Stimulated activated effector memory CD8-positive, alpha-beta T cell treated with anti-CD3 and anti-CD28 coated beads, Interleukin-12 subunit alpha, Interleukin-12 subunit beta, amount 100 ng/mL, for 72 hours (primary cell): ENCODE results near the gene MYO18B.

ENCODE experiments used
- ATAC-seq: fragments of 150-1000 bp; cut with Tn5 transposase; 2 replicates; pipeline ENCODE4 v1.10.0; 2021
- DNase-seq, 2 donors: peaks; one replicate each; pipeline ENCODE4 v3.0.0; 2021 to 2022; ENCODE audit warnings: low spot score in 2 of 2
- H3K27ac Mint-ChIP-seq: one replicate; pipeline ENCODE4 v1.8.0; 2022; ENCODE audit warnings: mild to moderate bottlenecking, mixed read lengths
- H3K36me3 Mint-ChIP-seq: one replicate; pipeline ENCODE4 v1.8.0; 2022; ENCODE audit warnings: mild to moderate bottlenecking, mixed read lengths
- H3K4me1 Mint-ChIP-seq: one replicate; pipeline ENCODE4 v1.8.0; 2022; ENCODE audit warnings: mixed read lengths
- H3K4me3 Mint-ChIP-seq: one replicate; pipeline ENCODE4 v1.8.0; 2022; ENCODE audit warnings: mild to moderate bottlenecking, mixed read lengths
- H3K9me3 Mint-ChIP-seq: one replicate; pipeline ENCODE4 v1.8.0; 2022; ENCODE audit warnings: mixed read lengths

Gene MYO18B

DNA sequence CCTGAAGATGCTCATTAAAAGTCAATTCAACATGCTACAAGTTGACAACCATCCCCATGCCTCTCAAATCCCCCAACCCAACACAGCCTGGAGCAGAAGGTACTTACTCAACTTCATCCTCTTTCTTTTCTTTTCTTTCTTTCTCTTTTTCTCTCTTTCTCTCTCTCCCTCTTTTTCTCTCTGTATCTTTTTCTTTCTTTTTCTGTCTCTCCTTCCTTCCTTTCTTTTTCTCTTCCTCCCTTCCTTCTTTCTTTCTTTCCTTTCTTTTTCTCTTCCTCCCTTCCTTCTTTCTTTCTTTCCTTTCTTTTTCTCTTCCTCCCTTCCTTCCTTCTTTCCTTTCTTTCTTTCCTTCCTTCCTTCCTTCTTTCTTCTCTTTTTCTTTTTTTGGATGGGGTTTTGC lies 291.6 kb downstream of the MYO18B start:
- no peak for DNase-seq
- Mint-ChIP-seq H3K4me3 (no peak overlapping the region), H3K4me1 (no peaks in the 10 kb centered on the region), H3K36me3 (no peaks in the 10 kb centered on the region), H3K27ac (no peak overlapping the region), H3K9me3 (peaks cover 2% of the 10 kb centered on the region)
- ATAC-seq, result no peak

- no peaks in the 10 kb centered on the region for H3K4me1 Mint-ChIP-seq
These were observed 293.5 kb downstream of the MYO18B start for GRCh38 chr22:26035523-26035922.

DNA sequence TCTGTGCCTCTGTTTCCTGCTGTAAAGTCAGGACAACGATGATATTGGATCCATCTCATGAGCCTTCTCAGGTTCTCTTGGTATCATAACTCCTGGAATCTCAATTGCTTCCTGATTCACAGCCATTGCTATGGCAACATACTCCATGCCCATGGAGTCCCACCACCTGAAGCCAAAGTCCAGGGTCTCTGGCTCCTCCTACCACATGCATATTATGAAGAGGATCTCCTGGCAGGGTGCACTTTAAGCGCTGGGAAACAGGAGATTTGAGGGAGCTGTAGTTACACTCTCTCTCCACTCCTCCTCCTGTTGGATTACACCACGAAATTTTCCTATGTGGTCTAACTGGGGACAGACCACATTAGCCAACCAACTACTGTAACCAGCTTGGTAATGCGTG lies 296.4 kb downstream of the MYO18B start:
- Mint-ChIP-seq H3K27ac (no peak overlapping the region), H3K4me1 (no peaks in the 10 kb centered on the region), H3K4me3 (no peak overlapping the region), H3K9me3 (peaks cover 2% of the 10 kb centered on the region), H3K36me3 (no peaks in the 10 kb centered on the region)
- DNase-seq (no peak), ATAC-seq (no peak)

More at GRCh38 chr22:26035523-26035922, 293.5 kb downstream of the MYO18B start:
- no peak overlapping the region for H3K4me3 Mint-ChIP-seq
- DNase-seq (no peak), ATAC-seq (no peak)
- H3K9me3 Mint-ChIP-seq, result peaks cover 2% of the 10 kb centered on the region
- no peaks in the 10 kb centered on the region for H3K36me3 Mint-ChIP-seq
- H3K27ac Mint-ChIP-seq, result no peak overlapping the region

GRCh38 chr22:26041931-26042330 lies 299.9 kb downstream of the MYO18B start:
- H3K9me3 Mint-ChIP-seq, result no peaks in the 10 kb centered on the region
- H3K4me1 Mint-ChIP-seq, result no peaks in the 10 kb centered on the region
- H3K36me3 Mint-ChIP-seq, result no peaks in the 10 kb centered on the region
- ATAC-seq, result no peak
- no peak overlapping the region for H3K4me3 Mint-ChIP-seq
- DNase-seq, result no peak
- H3K27ac Mint-ChIP-seq, result no peak overlapping the region

DNA sequence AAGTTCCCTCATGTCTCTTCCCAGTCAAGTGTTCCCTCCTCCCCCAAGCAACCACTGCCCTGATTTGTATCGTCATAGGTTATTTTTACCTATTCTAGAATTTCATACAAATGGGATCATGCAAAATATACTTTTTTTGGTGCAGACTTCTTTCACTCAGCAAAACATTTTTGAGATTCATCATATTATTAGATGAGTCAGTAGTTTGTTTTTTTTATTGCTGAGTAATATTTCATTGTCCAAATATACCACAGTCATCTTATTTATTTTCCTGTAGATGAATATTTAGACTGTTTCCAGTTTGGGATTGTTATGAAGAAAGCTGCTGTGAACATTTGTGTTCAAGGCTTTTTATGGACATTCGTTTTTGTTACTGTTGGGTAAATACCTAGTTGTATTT lies 301.0 kb downstream of the MYO18B start:
- no peak overlapping the region for H3K4me3 Mint-ChIP-seq
- no peaks in the 10 kb centered on the region for H3K4me1 Mint-ChIP-seq
- DNase-seq (no peak), ATAC-seq (no peak)
- H3K36me3 Mint-ChIP-seq, result no peaks in the 10 kb centered on the region
- H3K9me3 Mint-ChIP-seq, result no peaks in the 10 kb centered on the region
- H3K27ac Mint-ChIP-seq, result no peak overlapping the region

DNA sequence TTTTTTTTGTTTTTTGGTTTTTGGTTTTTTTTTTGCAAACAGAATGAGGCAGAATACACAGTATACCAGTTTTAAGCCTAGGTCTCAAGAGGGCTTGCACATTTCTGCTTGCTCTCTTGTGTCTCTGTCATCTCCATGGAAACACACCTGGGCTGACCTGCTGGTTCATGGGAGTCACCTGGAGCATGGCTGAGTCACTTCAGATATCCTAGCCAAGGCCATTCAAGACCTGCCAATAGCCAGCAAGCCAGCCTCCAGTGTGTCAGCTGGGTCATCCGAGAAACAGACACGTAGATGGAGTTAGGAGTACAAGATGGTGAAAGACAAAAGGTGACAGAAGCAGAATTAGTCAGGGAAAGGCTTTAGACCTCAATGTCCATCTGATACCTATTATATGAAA lies 303.1 kb downstream of the MYO18B start:
- ATAC-seq, result no peak
- no peaks in the 10 kb centered on the region for H3K4me1 Mint-ChIP-seq
- DNase-seq, result no peak
- no peak overlapping the region for H3K27ac Mint-ChIP-seq
- H3K36me3 Mint-ChIP-seq, result no peaks in the 10 kb centered on the region
- H3K4me3 Mint-ChIP-seq, result no peak overlapping the region
- H3K9me3 Mint-ChIP-seq, result no peaks in the 10 kb centered on the region

- ATAC-seq (no peak), DNase-seq (no peak)
- Mint-ChIP-seq H3K9me3 (peaks cover 2% of the 10 kb centered on the region), H3K27ac (no peak overlapping the region), H3K36me3 (no peaks in the 10 kb centered on the region), H3K4me3 (no peak overlapping the region), H3K4me1 (no peaks in the 10 kb centered on the region)
These were observed 303.9 kb downstream of the MYO18B start for GRCh38 chr22:26045860-26046259.

DNA sequence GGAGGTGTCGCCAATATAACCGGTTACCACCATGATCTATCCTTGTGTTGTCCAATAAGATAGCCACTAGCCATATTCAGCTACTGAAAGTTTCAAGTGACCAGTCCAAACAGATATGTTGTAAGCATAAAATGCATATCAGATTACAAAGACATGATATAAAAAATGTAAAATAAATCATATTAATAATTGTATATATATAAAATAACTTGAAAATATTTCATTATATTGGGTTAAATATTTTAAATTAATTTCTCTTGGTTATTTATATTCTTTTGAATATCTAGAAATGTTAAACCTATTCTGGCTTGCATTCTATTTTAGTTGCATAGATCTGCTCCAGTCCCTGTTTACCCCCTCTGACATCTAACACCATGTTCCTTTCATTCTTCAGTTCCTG lies 305.5 kb downstream of the MYO18B start:
- Mint-ChIP-seq H3K4me1 (no peaks in the 10 kb centered on the region), H3K4me3 (no peak overlapping the region), H3K36me3 (no peaks in the 10 kb centered on the region), H3K27ac (no peak overlapping the region), H3K9me3 (peaks cover 4% of the 10 kb centered on the region)
- ATAC-seq (no peak), DNase-seq (no peak)

- peaks cover 4% of the 10 kb centered on the region for H3K9me3 Mint-ChIP-seq
These were observed 305.9 kb downstream of the MYO18B start for GRCh38 chr22:26047920-26048319.

GRCh38 chr22:26050079-26050478 lies 308.1 kb downstream of the MYO18B start:
- Mint-ChIP-seq H3K4me1 (no peaks in the 10 kb centered on the region), H3K36me3 (no peaks in the 10 kb centered on the region), H3K9me3 (peaks cover 4% of the 10 kb centered on the region), H3K4me3 (no peak overlapping the region), H3K27ac (no peak overlapping the region)
- ATAC-seq (no peak), DNase-seq (no peak)

More at GRCh38 chr22:26047920-26048319, 305.9 kb downstream of the MYO18B start:
- no peaks in the 10 kb centered on the region for H3K4me1 Mint-ChIP-seq
- no peak overlapping the region for H3K27ac Mint-ChIP-seq
- no peak for DNase-seq
- H3K4me3 Mint-ChIP-seq, result no peak overlapping the region
- no peak for ATAC-seq
- no peaks in the 10 kb centered on the region for H3K36me3 Mint-ChIP-seq

DNA sequence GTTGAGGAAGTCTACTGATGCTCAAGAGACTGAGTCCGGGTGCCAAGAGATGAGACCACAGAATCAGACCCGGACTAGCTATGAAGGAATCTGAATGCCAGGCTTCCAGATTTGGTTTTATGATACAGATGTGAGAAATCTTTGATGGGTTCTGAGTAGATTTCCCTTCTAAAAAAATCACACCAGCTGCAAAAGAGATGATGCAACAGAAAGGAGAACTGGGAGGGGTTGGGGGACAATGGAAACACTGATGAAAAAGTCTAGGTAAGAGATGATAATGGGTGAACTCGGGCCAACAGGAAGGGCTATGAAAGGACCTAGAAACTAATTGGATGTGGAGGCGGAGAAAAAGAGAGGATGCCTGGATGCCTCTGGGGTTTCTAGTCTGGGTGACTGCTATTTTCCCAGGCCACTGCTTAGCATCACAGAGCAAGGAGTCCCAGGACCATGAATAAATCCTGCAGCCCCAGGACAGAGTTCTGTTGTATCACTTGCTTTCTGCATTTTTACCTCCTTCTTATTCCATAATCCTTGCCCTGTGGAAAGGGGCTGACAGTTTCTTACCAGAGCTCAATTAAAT lies 311.8 kb downstream of the MYO18B start:
- peaks cover 4% of the 10 kb centered on the region for H3K9me3 Mint-ChIP-seq
- DNase-seq (no peak), ATAC-seq (no peak)
- H3K4me1 Mint-ChIP-seq, result no peaks in the 10 kb centered on the region
- H3K36me3 Mint-ChIP-seq, result no peaks in the 10 kb centered on the region
- no peak overlapping the region for H3K4me3 Mint-ChIP-seq
- no peak overlapping the region for H3K27ac Mint-ChIP-seq

GRCh38 chr22:26054841-26055605 lies 313.0 kb downstream of the MYO18B start:
- Mint-ChIP-seq H3K4me3 (no peak overlapping the region), H3K27ac (no peak overlapping the region), H3K4me1 (no peaks in the 10 kb centered on the region), H3K9me3 (peaks cover 4% of the 10 kb centered on the region), H3K36me3 (no peaks in the 10 kb centered on the region)
- no peak for DNase-seq
- no peak for ATAC-seq

DNA sequence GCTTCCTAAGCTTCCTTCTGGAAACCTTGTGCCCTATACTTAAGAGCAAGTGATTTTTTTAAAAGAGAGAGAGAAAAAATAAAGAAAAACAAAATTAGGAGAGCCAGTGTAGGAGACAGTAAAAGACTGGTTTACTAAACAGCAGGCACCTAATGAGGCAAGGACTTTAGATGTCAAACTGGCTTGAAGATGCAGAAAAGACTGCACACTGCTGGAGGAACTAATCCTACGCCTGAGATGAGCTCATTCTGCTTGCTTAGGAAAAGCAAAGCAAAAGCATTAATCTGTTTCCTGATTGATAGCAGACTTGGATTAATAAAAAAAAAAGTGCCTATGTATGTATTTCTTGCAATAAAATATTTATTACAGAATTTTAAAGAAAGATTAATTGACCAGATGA lies 313.7 kb downstream of the MYO18B start:
- no peaks in the 10 kb centered on the region for H3K4me1 Mint-ChIP-seq
- no peak for ATAC-seq

DNA sequence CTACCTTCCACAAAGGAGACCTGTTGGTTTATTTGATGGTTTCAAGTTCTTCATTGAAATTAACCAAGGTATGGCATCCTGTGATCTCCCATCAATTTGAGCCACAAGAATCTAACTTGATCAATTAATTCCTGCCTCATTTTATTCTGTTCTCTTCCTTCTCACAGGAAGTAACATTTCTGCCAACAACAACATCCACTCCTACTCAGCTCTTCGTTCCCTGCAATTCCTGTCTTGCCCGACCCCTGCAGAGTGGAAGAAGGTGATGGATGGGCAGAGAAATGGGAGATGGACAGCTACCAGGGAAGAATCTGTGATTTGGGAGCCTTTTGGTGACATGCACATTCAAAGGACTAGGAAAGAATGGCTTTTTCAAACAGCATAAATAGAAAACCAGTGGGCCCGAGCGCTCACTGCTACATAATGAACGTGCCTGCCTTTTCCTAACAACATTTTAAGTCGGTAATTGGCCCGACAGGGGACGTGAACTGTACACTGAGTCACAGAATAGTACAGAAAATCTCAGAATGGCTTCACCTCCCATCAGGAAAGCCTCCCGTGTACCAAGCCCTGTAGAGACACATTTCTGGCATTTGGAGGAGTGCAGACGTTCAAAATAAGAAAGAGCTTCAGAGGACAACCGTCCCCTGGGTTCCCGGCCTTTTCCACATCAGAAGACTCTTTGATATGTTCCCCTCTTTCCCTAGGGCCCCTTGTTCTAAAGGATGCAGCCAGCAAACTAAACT lies 314.6 kb downstream of the MYO18B start:
- Mint-ChIP-seq H3K36me3 (no peaks in the 10 kb centered on the region), H3K4me3 (no peak overlapping the region), H3K27ac (no peak overlapping the region), H3K4me1 (no peaks in the 10 kb centered on the region), H3K9me3 (no peaks in the 10 kb centered on the region)
- DNase-seq (no peak), ATAC-seq (no peak)

More for the DNA sequence above, 313.7 kb downstream of the MYO18B start:
- DNase-seq, result no peak
- Mint-ChIP-seq H3K27ac (no peak overlapping the region), H3K36me3 (no peaks in the 10 kb centered on the region), H3K9me3 (peaks cover 3% of the 10 kb centered on the region), H3K4me3 (no peak overlapping the region)

GRCh38 chr22:26057731-26058130 lies 315.7 kb downstream of the MYO18B start:
- ATAC-seq, result no peak
- no peaks in the 10 kb centered on the region for H3K9me3 Mint-ChIP-seq
- H3K27ac Mint-ChIP-seq, result no peak overlapping the region
- no peak for DNase-seq
- no peak overlapping the region for H3K4me3 Mint-ChIP-seq
- H3K36me3 Mint-ChIP-seq, result no peaks in the 10 kb centered on the region
- H3K4me1 Mint-ChIP-seq, result no peaks in the 10 kb centered on the region

GRCh38 chr22:26064048-26064447 lies 322.1 kb downstream of the MYO18B start:
- no peaks in the 10 kb centered on the region for H3K36me3 Mint-ChIP-seq
- H3K27ac Mint-ChIP-seq, result no peak overlapping the region
- DNase-seq, result no peak
- ATAC-seq, result no peak
- H3K4me3 Mint-ChIP-seq, result no peak overlapping the region
- H3K9me3 Mint-ChIP-seq, result no peaks in the 10 kb centered on the region
- no peaks in the 10 kb centered on the region for H3K4me1 Mint-ChIP-seq
